ENCODE results near the gene RPS6KC1. TPM values are rescaled to one million over a fixed set of nuclear protein-coding genes. Genes with fewer than 3 reads are reported as not detected.

RPS6KC1 gene
- polyA plus RNA-seq, 12 donors, result 16.1 to 24.9 (median 22.2) TPM; not detected in 1

Other genes starting within 250 kb of the RPS6KC1 start
- gene SPATA45, start 203.6 kb upstream of the RPS6KC1 start, polyA plus RNA-seq (ENCODE audit: insufficient read length in 12 of 12), result under 1 TPM in 5 of 12 donors, not detected in 7; 0.33 to 0.94 (median 0.57) TPM
- gene FLVCR1, start 193.0 kb upstream of the RPS6KC1 start, polyA plus RNA-seq (ENCODE audit: insufficient read length in 12 of 12), result 10 to 100 TPM in 6 of 12 donors, 1 to 10 TPM in 6; 5.8 to 70.1 (median 9.7) TPM
- gene VASH2, start 100.7 kb upstream of the RPS6KC1 start, polyA plus RNA-seq (ENCODE audit: insufficient read length in 12 of 12), result 100 to 1,000 TPM in 1 of 12 donors, 10 to 100 TPM in 11; 36.3 to 133 (median 58.0) TPM
- gene ANGEL2, start 35.4 kb upstream of the RPS6KC1 start, polyA plus RNA-seq (ENCODE audit: insufficient read length in 12 of 12), result 100 to 1,000 TPM in 1 of 12 donors, 10 to 100 TPM in 11; 21.9 to 192 (median 35.7) TPM

All from muscle of arm (tissue), 12 donors.